MCF 10A (cell line): Measurements from ENCODE around the gene MFSD6. TPM values are rescaled to one million over a fixed set of nuclear protein-coding genes. Genes with fewer than 3 reads are reported as not detected.
A peak's percentile ranks its signal among the peaks of the same experiment; 100 is the strongest.

Source experiments
- BruUV-seq: library from RNA; stranded (reverse); fragments of 400-500 nt; replicated peaks from 2 replicates; lab custom pipeline; 2021; lab: Mats Ljungman, UMichigan
- CTCF ChIA-PET: fragments of 300-600 bp; sonication (Branson Sonifier 250); formaldehyde crosslinking; extraction: SDS; loops from one replicate; lab custom pipeline; 2021; ENCODE audit warnings: antibody characterized with exemption, inconsistent platforms; lab: Yijun Ruan, JAX
- POLR2A ChIA-PET: fragments of 300-600, 350-650 bp; sonication (Branson Sonifier 250); formaldehyde crosslinking; extraction: SDS; loops from one replicate; lab custom pipeline; 2020; ENCODE audit warnings: antibody characterized with exemption, inconsistent platforms; lab: Yijun Ruan, JAX
- DNase-seq: peaks from one replicate; pipeline ENCODE4 v3.0.0-alpha.2; 2018; ENCODE audit not compliant: unreplicated experiment
- H3K27ac Mint-ChIP-seq: one replicate; pipeline ENCODE4 v1.8.0; 2022; ENCODE audit warnings: mild to moderate bottlenecking, low read depth, mixed read lengths; ENCODE audit not compliant: unreplicated experiment
- H3K27me3 Mint-ChIP-seq: one replicate; pipeline ENCODE4 v1.8.0; 2022; ENCODE audit warnings: mixed read lengths; ENCODE audit not compliant: insufficient read depth, unreplicated experiment
- H3K36me3 Mint-ChIP-seq: one replicate; pipeline ENCODE4 v1.8.0; 2022; ENCODE audit warnings: mild to moderate bottlenecking, moderate library complexity, mixed read lengths; ENCODE audit not compliant: insufficient read depth, unreplicated experiment
- H3K4me1 Mint-ChIP-seq: one replicate; pipeline ENCODE4 v1.8.0; 2022; ENCODE audit warnings: mixed read lengths; ENCODE audit not compliant: insufficient read depth, unreplicated experiment
- H3K4me3 Mint-ChIP-seq: one replicate; pipeline ENCODE4 v1.8.0; 2022; ENCODE audit warnings: mild to moderate bottlenecking, moderate library complexity, mixed read lengths; ENCODE audit not compliant: unreplicated experiment
- H3K9me3 Mint-ChIP-seq: one replicate; pipeline ENCODE4 v1.8.0; 2022; ENCODE audit warnings: mixed read lengths; ENCODE audit not compliant: unreplicated experiment
- CTCF ChIP-seq: fragments of 200-600 bp; IDR thresholded peaks from one replicate; pipeline ENCODE4 v1.8.0; 2022; ENCODE audit warnings: antibody characterized with exemption, mild to moderate bottlenecking; ENCODE audit not compliant: unreplicated experiment
- intact Hi-C: fragments of 100-400 bp; cut with micrococcal nuclease; formaldehyde crosslinking; loops from 2 replicates; pipeline ENCODE4 v1.14.1; 2022
- total RNA-seq: library from RNA; stranded (reverse); gene quantifications from 2 replicates; pipeline ENCODE4 v1.2.3, GENCODE V29; 2022

Gene MFSD6
- total RNA-seq, 1 experiment from 2014 or later, result 19.7 TPM

GRCh38 chr2:190405070-190405469 is 3.1 kb upstream of the MFSD6 start:
- ChIA-PET CTCF (interaction anchor here (0.7 kb wide), 1 partner anchor 729 kb away, joined by 4 read pairs; no protein-coding TSS in a partner anchor), POLR2A (interaction anchor here (0.8 to 1.1 kb wide), 4 partner anchors 61 to 477 kb away, joined by 3 to 6 read pairs (median 4); no protein-coding TSS in a partner anchor)
- DNase-seq, result peak; percentile 64
- no peak overlapping the region for H3K27ac Mint-ChIP-seq
- H3K36me3 Mint-ChIP-seq, result no peaks in the 10 kb centered on the region
- no TSS peak for BruUV-seq
- no peaks in the 10 kb centered on the region for H3K9me3 Mint-ChIP-seq
- H3K4me1 Mint-ChIP-seq, result peaks cover 8% of the 10 kb centered on the region
- no peak overlapping the region for H3K4me3 Mint-ChIP-seq
- H3K27me3 Mint-ChIP-seq, result no peaks in the 10 kb centered on the region
- intact Hi-C loops, result loop anchor here (5.0 kb wide), 1 partner anchor 62 kb away; no protein-coding TSS in a partner anchor
- TF ChIP-seq CTCF, result no peak

- CTCF ChIA-PET, result no interaction called here
Measured at GRCh38 chr2:190405995-190406394, 2.2 kb upstream of the MFSD6 start.

GRCh38 chr2:190406805-190407204 is 1.4 kb upstream of the MFSD6 start:
- CTCF ChIA-PET, result interaction anchor here (0.7 to 1.2 kb wide), 2 partner anchors 254 to 273 kb away, joined by 3 read pairs; no protein-coding TSS in a partner anchor

More at GRCh38 chr2:190405995-190406394, 2.2 kb upstream of the MFSD6 start:
- no TSS peak for BruUV-seq
- Mint-ChIP-seq H3K36me3 (no peaks in the 10 kb centered on the region), H3K9me3 (no peaks in the 10 kb centered on the region), H3K4me3 (no peak overlapping the region), H3K27ac (no peak overlapping the region), H3K27me3 (no peaks in the 10 kb centered on the region), H3K4me1 (peaks cover 8% of the 10 kb centered on the region)
- intact Hi-C loops, result loop anchor here (5.0 kb wide), 1 partner anchor 61 kb away; no protein-coding TSS in a partner anchor
- POLR2A ChIA-PET, result no interaction called here
- no peak for DNase-seq
- TF ChIP-seq CTCF, result no peak

More at GRCh38 chr2:190406805-190407204, 1.4 kb upstream of the MFSD6 start:
- POLR2A ChIA-PET, result interaction anchor here (0.6 to 1.3 kb wide), 6 partner anchors 9 to 333 kb away, joined by 3 to 6 read pairs (median 3); no protein-coding TSS in a partner anchor
- Mint-ChIP-seq H3K4me1 (peaks cover 8% of the 10 kb centered on the region), H3K9me3 (no peaks in the 10 kb centered on the region), H3K36me3 (no peaks in the 10 kb centered on the region), H3K4me3 (no peak overlapping the region), H3K27me3 (no peaks in the 10 kb centered on the region), H3K27ac (no peak overlapping the region)
- TF ChIP-seq CTCF, result no peak
- DNase-seq, result no peak
- no TSS peak for BruUV-seq
- intact Hi-C loops, result loop anchor here (5.0 kb wide), 1 partner anchor 60 kb away; no protein-coding TSS in a partner anchor
